ENCODE data around the gene ABCG1.

GRCh38 chr21:42300956-42301355 is 82.0 kb downstream of the ABCG1 start:
- TF ChIP-seq POLR2AphosphoS5 (IDR thresholded peaks at IDR 0.05; ENCODE audit: low read depth, low read length) (no peak), TAF1 (IDR thresholded peaks at IDR 0.05; ENCODE audit: borderline replicate concordance, low read depth, low read length) (no peak)
